Embryonic facial prominence (tissue), 1 donor: ENCODE results near the gene NPEPPS.

Experiments used
- DNase-seq: peaks from one replicate; pipeline ENCODE4 v3.0.0-alpha.2; 2016; ENCODE audit errors: extremely low spot score

The NPEPPS gene

DNA sequence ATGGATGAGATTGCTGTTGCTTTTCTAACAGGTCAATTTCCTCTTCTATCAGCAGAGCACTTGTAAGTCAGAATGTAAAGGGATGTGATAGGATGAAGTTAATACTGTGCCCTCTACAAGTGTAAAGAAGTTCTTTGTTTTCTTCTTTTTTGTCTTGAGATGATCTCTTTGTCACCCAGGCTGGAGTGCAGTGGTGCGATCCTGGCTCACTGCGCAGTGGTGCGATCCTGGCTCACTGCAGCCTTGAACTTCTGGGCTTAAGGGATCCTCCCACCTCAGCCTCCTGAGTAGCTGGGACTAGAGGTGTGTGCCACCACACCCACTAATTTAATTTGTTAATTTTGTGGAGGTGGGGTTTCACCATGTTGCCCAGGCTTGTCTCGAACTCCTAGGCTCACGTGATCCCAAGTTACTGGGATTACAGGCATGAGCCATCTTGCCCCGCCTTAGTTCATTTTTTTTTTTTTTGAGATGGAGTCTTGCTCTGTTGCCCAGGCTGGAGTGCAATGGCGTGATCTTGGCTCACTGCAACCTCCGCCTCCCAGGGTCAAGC lies 97.2 kb downstream of the NPEPPS start:
- DNase-seq, result no peak

DNA sequence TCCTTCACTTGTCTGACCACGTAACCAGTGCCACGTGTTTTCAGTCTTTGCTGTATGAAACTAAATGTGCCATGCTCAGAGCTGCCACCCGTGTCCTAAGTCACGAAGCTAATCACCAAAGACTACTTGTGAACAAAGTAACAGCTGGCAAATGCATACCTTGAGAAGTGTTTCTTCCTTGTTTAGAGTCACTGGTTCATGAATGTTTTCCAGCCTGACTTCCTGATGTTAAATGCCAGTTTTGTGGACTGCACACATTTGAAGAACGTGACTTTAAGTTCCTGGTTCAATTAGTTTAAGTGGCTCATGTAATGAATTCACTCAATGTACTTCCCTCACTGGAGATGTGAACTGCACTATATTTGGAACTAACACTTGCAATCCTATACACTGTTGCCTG lies 98.9 kb downstream of the NPEPPS start:
- DNase-seq, result no peak

DNA sequence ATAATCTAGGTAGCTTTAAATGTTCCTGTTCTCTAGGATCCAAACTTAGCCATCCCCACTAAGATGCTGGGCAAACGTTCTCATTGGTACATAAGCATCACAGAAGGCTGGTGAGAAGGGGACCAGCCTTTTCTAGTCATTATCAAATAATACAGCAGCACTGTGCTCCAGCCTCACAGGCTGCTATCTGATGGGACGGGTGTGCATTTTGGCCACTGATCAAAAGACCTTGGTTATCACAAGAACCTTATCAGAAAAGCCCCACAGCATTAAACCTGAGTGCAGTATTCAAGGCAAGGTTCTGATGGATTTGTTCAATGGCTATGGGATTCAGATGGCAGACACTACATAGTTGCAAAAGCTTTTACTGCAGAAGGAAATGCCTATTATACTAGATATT lies 99.7 kb downstream of the NPEPPS start:
- no peak for DNase-seq

DNA sequence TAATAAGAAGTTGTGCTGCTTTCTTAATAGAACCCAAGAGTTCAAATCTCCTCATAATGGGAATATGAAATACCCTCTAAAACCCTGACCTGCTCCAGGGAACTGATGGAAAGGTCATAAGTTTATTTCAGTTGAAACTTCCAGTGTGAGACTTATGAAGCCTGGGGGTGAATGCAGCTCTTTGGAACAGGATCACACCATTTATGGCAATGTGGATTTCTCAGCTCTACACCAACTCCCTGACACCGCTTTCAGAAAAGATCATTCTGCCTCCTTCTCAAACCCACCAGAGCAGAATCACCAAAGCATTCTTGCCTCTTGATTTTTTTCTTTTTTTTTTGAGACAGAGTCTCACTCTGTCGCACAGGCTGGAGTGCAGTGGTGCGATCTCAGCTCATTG lies 102.1 kb downstream of the NPEPPS start:
- DNase-seq, result no peak

DNA sequence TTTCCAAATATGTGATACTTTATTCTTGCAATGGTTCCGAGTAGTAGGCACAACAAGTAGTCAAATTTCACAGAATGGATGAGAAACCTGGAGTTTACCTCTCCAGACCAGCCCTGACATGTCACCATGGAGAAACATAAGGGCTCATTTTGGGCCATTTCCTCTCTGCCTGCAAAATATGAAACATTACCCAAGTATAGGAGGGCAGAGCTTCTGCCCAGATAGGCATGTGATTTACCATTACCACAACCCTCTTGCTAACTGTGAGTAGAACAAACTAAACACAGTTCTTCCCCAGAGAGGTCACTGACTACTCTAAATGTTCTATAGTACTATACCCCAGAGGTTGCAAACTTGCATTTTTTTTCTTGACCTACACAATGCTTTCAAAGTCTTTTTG lies 103.1 kb downstream of the NPEPPS start:
- DNase-seq, result no peak

DNA sequence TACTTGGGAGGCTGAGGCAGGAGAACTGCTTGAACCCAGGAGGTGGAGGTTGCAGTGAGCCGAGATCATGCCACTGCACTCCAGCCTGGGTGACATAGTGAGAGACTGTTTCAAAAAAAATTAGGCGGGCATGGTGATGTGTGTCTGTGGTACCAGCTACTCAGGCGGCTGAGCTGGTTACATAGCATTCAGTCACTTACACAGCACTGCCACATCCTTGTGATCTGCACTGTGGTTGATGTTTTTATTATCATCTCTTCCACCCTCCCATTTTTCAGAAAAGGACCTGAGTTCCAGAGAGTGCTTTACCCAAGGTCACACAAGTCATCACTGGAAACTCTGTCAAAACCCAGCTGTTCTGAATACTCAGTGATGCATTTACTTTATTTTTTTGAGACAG lies 104.0 kb downstream of the NPEPPS start:
- DNase-seq, result no peak

DNA sequence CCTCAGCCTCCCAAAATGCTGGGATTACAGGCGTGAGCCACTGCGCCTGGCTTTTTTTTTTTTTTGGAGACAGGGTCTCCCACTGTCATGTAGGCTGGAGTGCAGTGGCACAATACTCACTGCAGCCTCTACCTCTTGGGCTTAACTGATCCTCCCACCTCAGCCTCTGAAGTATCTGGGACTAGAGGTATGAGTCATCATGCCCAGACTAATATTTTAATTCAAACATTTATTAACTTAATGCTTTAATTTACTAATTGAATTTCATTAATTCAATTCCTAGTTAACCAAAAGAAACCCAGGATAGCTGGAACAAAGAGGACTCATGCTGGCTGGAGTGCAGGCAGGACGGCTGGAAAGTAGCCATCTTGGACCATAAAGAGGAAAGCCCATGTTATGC lies 104.8 kb downstream of the NPEPPS start:
- no peak for DNase-seq

DNA sequence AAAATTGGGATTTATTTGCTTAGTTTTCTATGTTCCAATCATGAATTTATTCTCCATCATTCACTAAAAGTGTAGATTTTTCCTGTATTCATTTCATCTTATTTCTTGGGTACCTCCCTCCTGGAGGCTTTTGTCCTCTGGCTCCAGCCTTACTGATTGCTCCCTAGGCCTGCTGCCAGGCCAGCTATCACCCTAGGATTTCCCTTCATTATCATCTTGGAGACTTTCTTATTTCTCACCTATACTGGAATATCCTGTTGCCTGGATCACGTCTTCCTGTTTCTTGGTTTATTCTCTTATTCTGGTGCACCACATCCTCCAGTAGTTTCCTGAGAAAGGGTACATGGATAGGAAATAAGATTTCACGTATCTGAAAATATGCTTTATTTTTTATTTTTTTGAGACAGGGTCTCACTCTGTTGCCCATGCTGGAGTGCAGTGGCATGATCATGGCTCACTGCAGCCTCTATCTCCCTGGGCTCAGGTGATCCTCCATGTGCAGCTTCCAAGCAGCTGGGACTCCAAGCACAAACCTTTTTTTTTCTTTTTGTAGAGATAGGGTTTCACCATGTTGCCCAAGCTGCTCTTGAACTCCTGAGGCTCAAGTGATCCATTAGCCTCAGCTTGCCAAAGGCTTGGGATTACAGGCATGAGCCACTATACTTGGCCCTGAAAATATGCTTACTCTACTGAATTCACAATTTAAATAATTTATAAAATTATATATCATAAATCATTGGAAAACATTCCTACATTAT lies 105.5 kb downstream of the NPEPPS start:
- DNase-seq, result no peak

DNA sequence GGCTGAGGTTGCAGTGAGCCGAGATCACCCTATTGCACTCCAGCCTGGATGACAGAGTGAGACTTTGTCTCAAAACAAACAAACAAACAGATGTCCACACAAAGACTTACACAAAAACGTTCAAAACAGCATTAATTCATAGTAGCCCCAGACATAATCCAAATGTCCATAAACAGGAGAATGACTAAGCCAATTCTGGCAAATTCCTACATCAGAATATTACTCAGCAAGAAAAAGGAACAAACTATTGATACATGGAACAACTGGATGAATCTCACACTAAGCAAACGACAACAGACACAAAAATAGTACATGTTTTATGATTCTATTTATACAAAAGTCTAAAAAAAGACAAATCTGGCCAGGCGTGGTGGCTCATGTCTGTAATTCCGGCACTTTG lies 108.0 kb downstream of the NPEPPS start:
- no peak for DNase-seq

DNA sequence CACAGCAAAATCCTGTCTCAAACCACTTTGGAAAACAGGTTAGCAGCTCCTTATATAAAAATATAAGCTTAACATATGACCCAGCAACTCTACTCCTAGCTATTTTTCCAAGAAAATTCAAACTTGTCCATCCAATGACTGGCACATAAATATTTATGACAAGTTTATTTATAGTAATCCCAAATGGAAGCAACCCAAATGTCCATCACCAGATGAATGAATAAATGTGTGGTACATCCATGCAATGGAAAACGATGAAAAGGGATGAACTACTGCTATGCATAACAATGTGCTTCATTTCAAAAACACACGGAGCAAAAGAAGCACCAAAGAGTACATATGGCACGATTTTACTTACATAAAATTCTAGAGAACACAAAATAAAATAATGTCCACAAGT lies 109.2 kb downstream of the NPEPPS start:
- DNase-seq, result no peak

DNA sequence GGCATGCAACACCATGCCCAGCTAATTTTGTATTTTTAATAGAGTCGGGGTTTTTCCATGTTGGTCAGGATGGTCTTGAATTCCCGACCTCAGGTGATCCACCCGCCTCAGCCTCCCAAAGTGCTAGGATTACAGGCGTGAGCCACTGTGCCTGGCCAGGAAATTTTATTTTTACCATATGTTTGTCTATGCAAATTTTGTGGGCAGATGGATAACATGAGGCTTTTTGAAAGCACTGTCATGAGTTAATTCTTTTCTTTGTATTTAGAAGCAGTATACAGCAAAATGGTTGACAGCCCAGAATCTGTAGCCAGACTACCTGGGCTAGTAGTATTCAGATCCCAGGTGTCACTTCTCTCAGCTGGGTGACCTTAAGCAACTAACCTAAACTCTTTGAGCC lies 110.3 kb downstream of the NPEPPS start:
- no peak for DNase-seq

DNA sequence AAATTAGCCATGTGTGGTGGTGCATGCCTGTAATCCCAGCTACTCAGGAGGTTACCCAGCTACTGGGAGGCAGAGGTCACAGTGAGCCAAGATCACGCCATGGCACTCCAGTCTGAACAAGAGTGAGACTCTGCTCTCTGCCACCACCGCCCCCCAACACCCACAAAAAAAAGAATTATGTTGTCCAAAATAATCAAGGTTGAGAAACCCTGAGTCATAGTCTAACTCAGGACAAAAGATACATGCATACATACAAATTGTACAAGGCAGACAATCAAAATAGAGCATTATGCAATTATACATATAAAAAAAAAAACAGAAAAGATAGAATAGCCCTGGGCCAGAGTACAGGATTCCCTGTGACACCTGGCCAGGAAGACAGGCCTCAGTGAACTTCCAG lies 112.2 kb downstream of the NPEPPS start:
- no peak for DNase-seq

DNA sequence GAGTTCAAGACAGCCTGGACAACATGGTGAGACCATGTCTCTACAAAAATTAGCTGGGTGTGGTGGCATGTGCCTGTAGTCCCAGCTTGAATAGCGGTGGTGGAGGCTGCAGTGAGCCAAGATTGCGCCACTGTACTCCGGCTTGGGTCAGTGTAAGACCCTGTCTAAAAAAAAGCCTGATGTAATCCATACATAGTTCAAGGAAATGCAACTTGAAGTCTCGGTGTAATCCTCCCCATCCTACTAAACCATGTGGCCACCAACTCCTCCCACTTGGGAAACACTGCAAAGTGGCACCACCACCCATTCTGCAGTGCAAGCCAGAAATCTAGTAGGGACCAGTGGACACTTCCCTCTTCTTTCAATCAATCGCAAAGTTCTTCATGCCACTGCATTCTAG lies 113.4 kb downstream of the NPEPPS start:
- DNase-seq, result no peak

DNA sequence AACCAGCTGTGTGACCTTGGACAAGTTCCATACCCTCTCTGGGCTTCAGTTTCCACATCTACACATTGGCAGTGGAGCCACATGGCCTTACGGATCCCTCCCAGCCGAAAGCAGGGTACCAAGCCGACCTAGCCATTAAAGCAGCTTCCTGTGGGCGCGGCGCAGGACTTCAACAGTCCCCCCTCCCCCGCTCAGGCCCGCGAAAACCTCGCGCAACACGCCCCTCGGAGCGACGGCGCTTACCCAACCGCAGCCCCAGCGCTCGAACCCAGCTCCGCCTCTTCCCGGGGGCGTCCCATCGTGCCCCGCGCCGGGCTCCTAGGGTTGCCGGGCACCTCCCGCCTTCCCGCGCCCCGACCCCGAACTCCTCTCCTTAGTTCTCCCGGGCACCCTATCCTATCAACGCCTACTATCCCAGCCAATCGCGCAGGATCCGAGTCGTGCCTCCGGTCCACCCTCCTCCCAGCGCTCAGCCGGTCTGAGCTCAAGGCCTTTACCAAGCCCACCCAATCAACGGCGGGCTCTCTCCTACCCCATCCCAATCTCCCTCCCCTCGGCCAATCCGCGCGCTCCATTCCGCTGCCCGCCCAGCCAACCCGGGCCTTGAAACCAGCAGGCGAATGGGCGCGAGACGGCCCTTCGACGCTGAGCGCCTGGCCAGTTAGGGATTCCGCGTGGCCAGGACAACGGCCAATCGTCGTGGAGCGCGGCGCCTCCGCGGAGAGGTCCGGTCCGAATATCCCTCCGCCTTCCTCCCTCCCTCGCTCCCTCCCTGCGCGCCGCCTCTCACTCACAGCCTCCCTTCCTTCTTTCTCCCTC lies 118.5 kb downstream of the NPEPPS start, which contains the start of gene KPNB1:
Gene KPNB1 (plus strand): TSS at position 767 of the 819 bp plus-strand sequence. CDS start 326 bp downstream, outside the sequence.
- DNase-seq, result peak; percentile 97

DNA sequence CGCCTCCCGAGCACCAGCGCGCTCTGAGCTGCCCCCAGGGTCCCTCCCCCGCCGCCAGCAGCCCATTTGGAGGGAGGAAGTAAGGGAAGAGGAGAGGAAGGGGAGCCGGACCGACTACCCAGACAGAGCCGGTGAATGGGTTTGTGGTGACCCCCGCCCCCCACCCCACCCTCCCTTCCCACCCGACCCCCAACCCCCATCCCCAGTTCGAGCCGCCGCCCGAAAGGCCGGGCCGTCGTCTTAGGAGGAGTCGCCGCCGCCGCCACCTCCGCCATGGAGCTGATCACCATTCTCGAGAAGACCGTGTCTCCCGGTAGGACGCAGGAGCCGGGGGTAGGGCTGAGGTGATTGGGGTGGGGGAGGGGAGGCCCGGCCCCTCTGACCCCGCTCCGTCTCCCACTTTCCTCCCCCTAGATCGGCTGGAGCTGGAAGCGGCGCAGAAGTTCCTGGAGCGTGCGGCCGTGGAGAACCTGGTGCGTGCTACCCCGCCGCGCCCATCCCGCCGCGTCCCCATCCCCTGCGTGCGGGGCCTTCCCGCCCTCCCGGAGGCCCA lies 119.1 kb downstream of the NPEPPS start:
- DNase-seq, result no peak

DNA sequence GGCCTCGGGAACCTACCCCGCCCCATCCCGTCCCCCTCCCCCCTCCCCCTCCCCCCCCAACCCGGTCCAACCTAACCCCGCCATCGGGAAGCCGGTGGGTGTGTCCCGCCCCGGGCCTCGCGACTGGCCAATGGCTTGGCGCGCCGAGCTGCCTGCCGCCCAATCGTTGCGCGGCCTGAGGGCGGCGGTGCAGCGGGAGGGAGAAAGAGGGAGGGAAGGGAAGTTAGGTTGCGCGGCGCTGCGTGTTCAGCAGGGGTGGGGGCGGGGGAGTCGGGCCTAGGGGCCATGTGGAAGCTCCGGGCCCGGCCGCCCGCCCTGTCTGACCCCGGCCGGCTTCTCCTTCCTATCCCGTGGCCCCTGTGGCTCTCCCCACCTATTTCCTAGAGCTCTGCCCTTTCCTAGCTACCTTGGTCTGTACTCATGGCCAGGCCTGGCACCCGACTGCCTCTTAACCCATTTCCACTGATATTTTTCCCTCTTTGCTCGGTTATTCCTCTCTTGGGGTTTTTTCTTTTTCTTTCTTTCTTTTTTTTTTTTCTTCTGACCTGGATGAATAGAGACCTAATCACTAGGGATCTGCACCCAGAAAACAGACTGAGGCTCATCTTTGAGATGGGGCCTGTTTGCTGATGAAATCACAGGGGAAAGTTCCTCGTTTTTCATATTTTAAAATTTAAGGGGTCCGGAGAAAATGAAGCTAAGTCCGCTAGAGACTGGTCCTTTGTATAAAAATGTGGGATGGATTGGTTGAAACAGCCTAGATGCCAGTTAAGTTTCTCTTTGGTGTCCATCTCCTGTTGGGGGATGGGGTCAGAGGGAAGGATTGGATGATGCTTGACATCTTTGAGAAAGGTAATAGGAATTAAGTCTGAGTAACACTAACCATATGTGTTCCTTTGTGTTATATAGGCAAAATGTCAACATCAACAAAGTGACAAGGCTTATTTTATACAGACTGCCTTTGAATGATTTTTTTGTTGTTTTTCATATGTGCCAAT lies 119.9 kb downstream of the NPEPPS start:
- peak; percentile 83 for DNase-seq

DNA sequence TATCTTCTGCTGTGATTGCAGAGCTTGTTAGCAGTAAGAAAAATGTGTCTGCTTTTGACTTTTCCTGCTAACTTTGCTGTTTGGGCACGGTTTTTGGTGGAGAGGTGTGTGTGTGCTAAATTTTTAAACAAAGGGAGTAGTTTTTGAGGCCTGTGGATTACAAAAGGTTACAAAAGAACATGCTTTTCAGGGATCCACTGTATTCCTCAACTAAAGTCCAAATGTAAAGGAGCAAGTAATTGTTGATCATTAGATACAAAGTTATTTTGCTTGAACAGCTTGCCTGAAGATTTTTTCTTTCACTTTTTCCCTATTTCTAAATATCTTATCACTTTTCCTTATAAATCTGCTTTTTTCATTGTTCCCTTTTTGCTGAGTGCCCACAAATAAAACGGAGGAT lies 120.8 kb downstream of the NPEPPS start:
- DNase-seq, result no peak

DNA sequence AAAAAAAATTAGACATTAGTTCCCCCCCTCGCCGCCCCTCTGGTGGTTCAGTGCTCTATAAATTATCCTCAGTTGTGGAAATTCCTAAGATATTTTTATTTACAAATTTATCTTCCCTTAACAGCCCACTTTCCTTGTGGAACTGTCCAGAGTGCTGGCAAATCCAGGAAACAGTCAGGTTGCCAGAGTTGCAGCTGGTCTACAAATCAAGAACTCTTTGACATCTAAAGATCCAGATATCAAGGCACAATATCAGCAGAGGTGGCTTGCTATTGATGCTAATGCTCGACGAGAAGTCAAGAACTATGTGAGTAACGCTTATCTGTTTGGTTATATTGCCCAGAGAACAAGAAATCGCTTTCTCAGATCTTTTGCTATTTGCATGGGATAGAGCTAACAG lies 121.7 kb downstream of the NPEPPS start:
- no peak for DNase-seq

DNA sequence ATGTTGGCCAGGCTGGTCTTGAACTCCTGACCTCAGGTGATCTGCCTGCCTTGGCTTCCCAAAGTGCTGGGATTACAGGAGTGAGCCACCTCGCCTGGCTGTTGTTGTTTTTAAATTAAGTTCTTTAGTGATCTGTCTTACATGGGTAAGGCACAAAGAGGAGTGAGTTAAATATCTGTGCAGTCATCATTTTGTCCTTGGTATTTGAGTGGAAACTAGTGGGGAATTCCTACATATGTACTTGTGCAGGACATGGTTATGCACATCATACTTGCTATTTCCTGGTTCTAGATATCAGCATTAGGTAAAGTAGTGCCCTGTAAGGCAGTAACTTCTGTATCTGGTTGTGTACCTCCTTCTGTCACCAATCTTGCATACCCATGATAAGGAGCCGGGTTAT lies 122.5 kb downstream of the NPEPPS start:
- no peak for DNase-seq

DNA sequence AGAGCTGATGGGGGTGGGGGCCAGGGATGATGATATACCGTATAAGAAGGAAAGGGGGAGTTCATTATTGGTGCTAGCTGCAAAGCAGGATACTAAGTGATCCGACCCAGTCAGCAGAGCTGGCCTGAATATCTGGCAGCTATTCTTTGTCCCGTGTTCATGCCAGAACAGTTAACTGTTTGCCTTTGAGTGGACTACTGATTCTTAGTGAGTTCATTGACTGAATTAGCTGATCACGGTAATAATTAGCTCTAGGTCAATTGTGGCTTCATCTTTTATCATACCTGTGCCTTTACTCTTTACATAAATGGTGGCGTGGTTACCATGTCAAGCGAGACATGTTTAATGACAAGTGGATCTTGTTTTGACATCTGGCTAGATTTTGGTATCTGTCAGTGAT lies 124.1 kb downstream of the NPEPPS start:
- no peak for DNase-seq

DNA sequence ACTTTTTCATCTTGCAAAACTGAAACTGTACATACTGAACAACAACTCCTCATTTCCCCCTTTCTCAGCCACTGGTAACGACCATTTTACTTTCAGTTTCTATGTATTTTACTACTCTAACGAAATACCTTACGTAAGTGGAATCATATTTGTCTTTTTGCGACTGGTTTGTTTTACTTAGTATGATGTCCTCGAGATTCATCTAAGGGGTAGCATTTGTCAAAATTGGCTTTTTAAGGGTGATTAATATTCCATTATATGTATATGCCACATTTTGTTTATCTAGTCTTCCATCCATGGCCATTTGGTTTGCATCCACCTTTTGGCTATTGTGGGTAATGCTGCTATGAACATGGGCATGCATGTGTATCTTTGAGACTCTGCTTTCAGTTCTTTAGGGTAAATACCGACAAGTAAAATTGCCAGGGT lies 129.2 kb downstream of the NPEPPS start:
- DNase-seq, result no peak
